Colon (tissue), 2 donors: ENCODE measurements around the gene ABCC1.
"Not testable (repeated sequence)": the region's sequence is repeated elsewhere in the genome, so short reads cannot be mapped to it uniquely, and the experiment has no call there.

Experiments used
- FAIRE-seq: peaks from 2 replicates; lab custom pipeline; 2012; peaks lifted over from hg19 to GRCh38; lab: Jason Lieb, UNC
- donor health status: control.
- donor health status: control.

ABCC1 gene

DNA sequence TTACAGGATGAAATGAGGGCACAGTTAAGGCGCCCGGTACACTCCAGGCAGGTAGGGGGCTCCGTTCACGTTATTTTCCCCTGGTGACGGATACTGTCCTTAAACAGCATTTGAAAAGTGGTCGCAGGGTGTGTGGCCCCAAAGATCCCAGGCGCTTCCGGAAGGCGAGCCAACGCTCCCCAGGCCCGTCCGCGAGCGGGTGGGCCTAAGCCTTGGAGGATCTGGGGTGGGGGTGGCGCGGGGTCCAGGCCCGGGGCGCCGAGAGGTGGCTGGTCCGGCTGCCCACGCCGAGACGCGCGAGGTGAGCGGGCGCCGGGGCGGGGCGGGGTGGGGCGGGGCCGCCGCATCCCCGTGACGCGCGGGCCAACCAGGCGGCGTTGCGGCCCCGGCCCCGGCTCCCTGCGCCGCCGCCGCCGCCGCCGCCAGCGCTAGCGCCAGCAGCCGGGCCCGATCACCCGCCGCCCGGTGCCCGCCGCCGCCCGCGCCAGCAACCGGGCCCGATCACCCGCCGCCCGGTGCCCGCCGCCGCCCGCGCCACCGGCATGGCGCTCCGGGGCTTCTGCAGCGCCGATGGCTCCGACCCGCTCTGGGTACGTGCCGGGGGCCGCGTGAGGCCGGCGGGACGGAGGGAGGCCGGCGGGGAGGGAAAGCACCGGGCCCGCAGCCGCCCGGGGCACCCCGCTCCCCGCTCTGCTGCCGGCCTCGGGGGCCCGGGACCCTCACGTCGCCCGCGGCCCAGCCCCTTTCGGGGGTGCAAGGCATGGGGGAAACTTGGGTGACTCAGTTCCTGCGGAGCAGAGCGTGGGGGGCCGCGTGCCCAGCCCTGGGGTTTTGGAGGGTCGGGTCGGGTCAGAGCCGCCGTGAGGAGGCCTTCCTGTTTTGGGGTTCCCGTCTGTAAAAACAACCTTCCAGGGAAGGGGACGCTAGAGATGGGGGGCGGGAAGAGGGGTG lies at the start of gene ABCC1:
Gene ABCC1, plus strand, starts transcription at position 407 of the 951 bp plus-strand sequence. Its CDS starts 136 bp downstream, at position 543.
- no peak for FAIRE-seq

DNA sequence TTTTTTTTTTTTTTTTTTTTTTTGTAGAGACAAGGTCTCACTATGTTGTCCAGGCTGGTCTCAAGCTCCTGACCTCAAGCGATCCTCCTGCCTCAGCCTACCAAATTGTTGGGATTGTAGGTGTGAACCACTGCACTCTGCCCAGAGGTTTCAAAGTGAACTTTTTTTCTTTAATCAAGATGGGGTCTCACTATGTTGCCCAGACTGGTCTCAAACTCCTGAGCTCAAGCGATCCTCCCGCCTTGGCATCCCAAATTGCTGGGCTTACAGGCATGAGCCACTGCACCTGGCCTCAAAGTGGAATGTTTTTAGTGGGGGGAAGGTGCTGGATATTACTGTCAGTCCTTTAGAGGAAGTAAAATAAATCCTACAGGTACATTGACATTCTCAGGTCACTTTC lies 49.1 kb upstream of the ABCC1 start:
- no peak for FAIRE-seq

DNA sequence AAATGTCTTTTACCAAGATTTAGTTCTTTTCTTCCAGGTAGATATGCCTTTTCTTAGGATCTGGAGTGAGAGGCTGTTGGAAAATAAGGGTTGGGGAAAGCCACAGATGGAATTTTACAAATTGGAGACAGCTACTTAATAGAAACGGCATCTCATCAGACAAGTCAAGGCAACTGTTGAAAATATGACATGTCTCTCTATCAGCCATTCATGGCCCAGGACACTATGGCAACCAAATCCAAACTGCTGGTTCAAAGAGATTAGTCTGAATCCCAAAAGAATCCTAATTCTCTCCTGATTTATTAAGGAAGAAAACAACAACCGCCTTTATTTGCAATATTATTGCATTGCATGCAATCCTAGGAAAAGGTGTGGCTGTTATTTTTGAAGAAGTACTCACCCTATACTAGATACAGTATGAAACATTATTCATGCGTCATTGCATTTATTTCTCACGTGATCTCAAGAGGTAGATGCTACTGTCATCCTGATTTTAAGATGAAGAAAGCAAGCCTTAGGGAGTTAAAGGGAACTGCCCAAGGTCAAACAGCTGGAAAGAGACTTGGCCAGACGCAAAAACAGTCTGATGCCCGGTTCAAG lies 48.4 kb upstream of the ABCC1 start:
- no peak for FAIRE-seq

DNA sequence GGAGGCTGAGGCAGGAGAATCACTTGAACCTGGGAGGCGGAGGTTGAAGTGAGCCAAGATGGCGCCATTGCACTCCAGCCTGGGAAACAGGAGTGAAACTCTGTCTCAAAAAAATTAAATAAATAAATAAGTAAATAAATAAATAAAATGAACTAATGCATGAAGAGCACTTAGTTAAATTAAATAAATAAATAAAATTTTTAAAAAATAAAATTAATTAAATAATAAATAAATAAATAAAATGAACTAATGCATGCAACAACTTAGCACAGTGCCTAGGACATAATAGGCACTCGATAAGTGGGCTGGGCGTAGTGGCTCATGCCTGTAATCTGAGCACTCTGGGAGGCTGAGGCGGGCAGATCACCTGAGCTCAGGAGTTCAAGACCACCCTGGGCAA lies 45.5 kb upstream of the ABCC1 start:
- FAIRE-seq: no peak

GRCh38 chr16:15906439-15906838 lies 43.0 kb upstream of the ABCC1 start:
- FAIRE-seq: no peak

DNA sequence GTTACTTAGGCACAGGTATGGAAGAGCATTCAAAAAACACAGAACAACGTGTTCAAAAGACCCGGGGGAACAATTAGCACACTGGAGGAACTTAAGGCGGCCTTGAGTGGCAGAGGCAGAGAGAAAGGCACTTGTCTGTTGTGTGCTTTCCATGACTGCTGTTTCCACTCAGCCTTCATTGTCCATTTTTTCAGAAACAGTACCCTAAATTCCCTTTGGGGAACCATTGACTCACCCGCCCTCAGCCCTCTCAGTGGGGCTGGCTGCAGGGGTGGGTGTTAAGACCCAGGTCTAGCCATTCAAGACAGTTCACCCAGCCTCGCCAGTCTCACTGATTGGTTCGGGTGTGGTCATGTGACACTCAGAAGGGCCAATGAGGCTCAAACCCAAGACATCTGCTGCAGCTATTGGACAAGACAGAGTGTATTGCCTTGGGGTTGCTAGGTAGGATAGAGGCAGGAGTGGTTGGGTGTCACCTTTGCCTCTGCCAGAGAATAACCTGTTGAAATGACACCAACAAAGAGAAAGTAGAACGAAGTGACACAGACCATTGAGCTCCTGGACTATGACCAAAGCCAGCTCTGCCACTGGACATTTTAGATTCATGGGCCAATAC lies 41.4 kb upstream of the ABCC1 start:
- no peak for FAIRE-seq

DNA sequence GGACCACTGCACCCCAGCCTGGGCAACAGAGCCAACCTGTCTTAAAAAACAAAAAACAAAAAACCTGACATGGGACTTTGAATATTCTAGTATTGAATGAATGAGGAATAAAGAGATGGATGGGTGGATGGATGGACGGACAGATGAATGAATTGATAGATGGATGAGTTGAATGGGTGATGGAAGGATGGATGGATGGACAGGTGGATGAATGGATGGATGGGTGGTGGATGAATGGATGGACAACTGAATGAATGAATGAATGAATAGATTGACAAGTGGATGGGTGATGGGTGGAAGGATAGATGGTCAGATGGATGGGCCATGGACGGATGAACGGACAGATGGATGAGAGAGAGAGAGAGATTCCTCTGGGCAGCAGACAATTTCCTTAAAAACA lies 38.2 kb upstream of the ABCC1 start:
- no peak for FAIRE-seq

DNA sequence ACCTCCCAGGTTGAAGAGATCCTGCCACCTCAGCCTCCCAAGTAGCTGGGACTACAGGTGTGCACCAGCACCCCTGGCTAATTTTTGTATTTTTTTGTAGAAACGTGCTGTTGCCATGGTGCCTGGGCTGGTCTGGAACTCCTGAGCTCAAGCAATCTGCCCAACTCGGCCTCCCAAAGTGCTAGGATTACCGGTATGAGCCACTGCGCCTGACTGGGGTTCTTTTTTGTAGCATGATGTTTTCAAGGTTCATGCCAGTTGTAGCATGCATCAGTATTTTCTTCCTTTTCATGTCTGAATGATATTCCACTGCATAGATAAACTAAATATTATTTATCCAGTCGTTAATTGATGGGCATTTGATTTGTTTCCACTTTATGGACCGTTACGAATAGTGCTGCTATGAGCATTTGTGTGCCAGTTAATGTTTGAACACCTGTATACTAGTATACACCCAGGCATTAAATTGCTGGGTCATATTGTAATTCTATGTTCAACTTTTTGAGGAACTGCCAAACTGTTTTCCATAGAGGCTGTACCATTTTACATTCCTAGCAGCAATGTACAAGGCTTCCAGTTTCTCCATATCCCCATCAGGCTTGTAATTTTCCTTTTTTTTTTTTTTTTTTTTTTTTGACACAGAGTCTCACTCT lies 36.2 kb upstream of the ABCC1 start:
- FAIRE-seq: no peak

- no peak for FAIRE-seq
These were observed 33.8 kb upstream of the ABCC1 start for GRCh38 chr16:15915555-15916081.

DNA sequence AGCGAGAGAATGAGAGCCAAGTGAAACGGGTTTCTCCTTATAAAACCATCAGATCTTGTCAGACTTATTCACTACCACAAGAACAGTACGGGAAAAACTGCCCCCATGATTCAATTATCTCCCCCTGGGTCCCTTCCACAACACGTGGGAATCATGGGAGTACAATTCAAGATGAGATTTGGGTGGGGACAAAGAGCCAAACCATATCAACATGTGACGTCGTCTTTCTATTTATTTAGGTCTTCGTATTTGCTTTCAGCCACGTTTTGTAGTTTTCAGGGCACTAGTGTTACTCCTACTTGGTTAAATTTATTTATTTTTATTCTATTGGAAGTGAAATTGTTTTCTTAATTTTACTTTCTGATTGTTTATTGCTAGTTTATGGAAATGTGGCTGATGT lies 33.1 kb upstream of the ABCC1 start:
- no peak for FAIRE-seq

GRCh38 chr16:15918314-15918713 lies 31.1 kb upstream of the ABCC1 start:
- FAIRE-seq: not testable (repeated sequence)

DNA sequence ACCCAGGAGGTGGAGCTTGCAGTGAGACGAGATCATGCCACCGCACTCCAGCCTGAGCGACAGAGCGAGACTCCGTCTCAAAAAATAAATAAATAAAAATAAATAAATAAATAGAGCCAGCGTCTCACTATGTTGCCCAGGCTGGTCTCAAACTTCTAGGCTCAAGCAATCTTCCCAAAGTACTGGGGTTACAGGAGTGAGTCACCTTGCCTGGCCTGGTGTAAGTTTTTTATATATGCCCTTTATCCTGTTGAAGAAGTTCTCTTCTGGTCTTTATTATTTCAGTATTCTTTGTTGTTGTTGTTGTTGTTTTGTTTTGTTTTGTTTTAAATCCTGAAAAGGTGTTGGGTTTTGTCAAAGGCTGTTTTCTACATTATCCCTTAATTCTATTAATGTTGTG lies 30.1 kb upstream of the ABCC1 start:
- no peak for FAIRE-seq

DNA sequence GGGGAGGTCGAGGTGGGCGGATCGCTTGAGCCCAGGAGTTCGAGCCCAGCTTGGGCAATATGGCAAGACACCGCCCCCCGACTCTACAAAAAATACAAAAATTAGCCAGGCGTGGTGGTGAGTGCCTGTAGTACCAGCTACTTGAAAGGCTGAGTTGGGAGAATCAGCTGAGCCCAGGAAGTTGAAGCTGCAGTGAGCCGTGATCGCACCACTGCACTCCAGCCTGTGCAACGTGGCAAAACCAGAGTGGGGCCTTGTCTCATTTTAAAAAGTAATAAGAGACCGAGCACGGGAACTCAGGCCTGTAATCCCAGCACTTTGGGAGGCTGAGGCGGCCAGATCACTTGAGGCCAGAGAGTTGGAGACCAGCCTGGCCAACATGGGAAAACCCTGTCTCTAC lies 24.4 kb upstream of the ABCC1 start:
- no peak for FAIRE-seq

- no peak for FAIRE-seq
These were observed 23.8 kb upstream of the ABCC1 start for GRCh38 chr16:15925631-15926030.

GRCh38 chr16:15928261-15929104 lies 20.9 kb upstream of the ABCC1 start:
- FAIRE-seq: no peak

DNA sequence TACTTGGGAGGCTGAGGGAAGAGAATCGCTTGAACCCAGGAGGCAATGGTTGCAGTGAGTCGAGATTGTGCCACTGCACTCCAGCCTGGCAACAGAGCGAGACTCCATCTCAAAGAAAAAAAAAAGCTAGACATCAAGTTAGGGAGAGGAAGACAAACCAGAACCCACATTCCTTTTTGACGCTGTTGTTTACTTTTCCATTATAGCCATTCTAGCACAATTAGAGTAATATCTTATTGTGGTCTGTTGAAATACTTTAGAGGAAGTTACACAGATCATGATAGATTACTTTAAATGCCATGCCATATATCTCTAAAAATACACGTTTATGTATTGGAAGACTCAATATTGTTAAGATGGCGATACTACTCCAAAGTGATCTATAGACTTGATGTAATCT lies 16.5 kb upstream of the ABCC1 start:
- FAIRE-seq: no peak

GRCh38 chr16:15933781-15934180 lies 15.6 kb upstream of the ABCC1 start:
- FAIRE-seq: no peak

- no peak for FAIRE-seq
These were observed 14.4 kb upstream of the ABCC1 start for GRCh38 chr16:15934991-15935390.

GRCh38 chr16:15936809-15937208 lies 12.6 kb upstream of the ABCC1 start:
- FAIRE-seq: not testable (repeated sequence)

GRCh38 chr16:15942931-15943690 lies 6.3 kb upstream of the ABCC1 start:
- FAIRE-seq: no peak
